Breast epithelium (tissue), 4 donors: Measurements from ENCODE around the gene MLLT10. TPM values are rescaled to one million over a fixed set of nuclear protein-coding genes. Genes with fewer than 3 reads are reported as not detected.

Experiments
- DNase-seq, 2 donors: peaks; one replicate each; pipeline ENCODE4 v3.0.0-alpha.2; 2019; ENCODE audit warnings: low spot score in 2 of 2
- H3K27ac ChIP-seq, 2 donors: fragments of 200-600 bp; sonication (generic) in 1 of 2; one replicate each; pipeline ENCODE4 v1.5.1; 2016 to 2019; ENCODE audit warnings: mild to moderate bottlenecking in 1 of 2
- H3K27me3 ChIP-seq, 2 donors: fragments of 200-600 bp; sonication (generic) in 1 of 2; one replicate each; pipeline versions ENCODE4 v1.5.1 to v1.6.0; 2017 to 2019; ENCODE audit warnings: control low read depth in 1 of 2, mild to moderate bottlenecking in 1 of 2
- H3K36me3 ChIP-seq: fragments of 200-600 bp; one replicate; pipeline ENCODE4 v1.5.1; 2019
- H3K4me1 ChIP-seq, 2 donors: fragments of 200-600 bp; sonication (generic); one replicate each; pipeline ENCODE4 v1.5.1; 2016 to 2019; ENCODE audit warnings: control low read depth in 1 of 2
- H3K4me3 ChIP-seq, 3 donors: fragments of 200-600 bp; sonication (generic); 1 replicate in 2 of 3; 2 replicates in 1 of 3; pipeline ENCODE4 v1.5.1; 2016 to 2019; ENCODE audit warnings: mild to moderate bottlenecking in 3 of 3, moderate library complexity in 2 of 3
- H3K9me3 ChIP-seq, 2 donors: fragments of 200-600 bp; sonication (generic) in 1 of 2; one replicate each; pipeline ENCODE4 v1.5.1; 2016 to 2019; ENCODE audit warnings: control low read depth in 1 of 2
- POLR2A ChIP-seq: fragments of 450-650 bp; IDR thresholded peaks from one replicate; pipeline ENCODE4 v1.6.1; 2016; ENCODE audit warnings: antibody characterized with exemption, mild to moderate bottlenecking, moderate library complexity
- POLR2AphosphoS5 ChIP-seq, 3 donors: sonication (generic); formaldehyde crosslinking; IDR thresholded peaks; one replicate each; pipeline ENCODE4 v1.6.1; 2017; ENCODE audit warnings: antibody characterized with exemption in 3 of 3
- intact Hi-C: fragments of 100-400 bp; cut with DNase I; formaldehyde crosslinking; loops from one replicate; pipeline ENCODE4 v1.15.1; 2023; ENCODE audit warnings: low total_unique reads
- total RNA-seq, 3 donors: library from RNA; depleted of rRNA; stranded (reverse); fragments of >200 nt; gene quantifications; one replicate each; pipeline ENCODE4 v1.1.0, GENCODE V29; 2016
- TF ChIP-seq, protein P1 (sequence below), 3 donors: fragments of 450-650 bp; IDR thresholded peaks; one replicate each; pipeline ENCODE4 v1.5.1; 2016 to 2017; ENCODE audit warnings: antibody characterized with exemption in 3 of 3, mild to moderate bottlenecking in 3 of 3, moderate library complexity in 3 of 3

The MLLT10 gene
- total RNA-seq, 3 donors from 2014 or later: 45.6 to 74.6 (median 58.0) TPM

GRCh38 chr10:21513405-21513788 lies 20.6 kb upstream of the MLLT10 start:
- Histone ChIP-seq H3K4me3 (no peak overlapping the region), H3K27me3 (peaks cover 0 to 8% of the 10 kb centered on the region in 2 donors), H3K27ac (no peak overlapping the region), H3K36me3 (no peaks in the 10 kb centered on the region), H3K4me1 (peaks cover 0 to 6% of the 10 kb centered on the region in 2 donors), H3K9me3 (no peaks in the 10 kb centered on the region)
- intact Hi-C loops: loop anchor here (10.0 kb wide), 1 partner anchor 1669 kb away; no protein-coding TSS in a partner anchor
- DNase-seq: no peak
- TF ChIP-seq, protein P1, sequence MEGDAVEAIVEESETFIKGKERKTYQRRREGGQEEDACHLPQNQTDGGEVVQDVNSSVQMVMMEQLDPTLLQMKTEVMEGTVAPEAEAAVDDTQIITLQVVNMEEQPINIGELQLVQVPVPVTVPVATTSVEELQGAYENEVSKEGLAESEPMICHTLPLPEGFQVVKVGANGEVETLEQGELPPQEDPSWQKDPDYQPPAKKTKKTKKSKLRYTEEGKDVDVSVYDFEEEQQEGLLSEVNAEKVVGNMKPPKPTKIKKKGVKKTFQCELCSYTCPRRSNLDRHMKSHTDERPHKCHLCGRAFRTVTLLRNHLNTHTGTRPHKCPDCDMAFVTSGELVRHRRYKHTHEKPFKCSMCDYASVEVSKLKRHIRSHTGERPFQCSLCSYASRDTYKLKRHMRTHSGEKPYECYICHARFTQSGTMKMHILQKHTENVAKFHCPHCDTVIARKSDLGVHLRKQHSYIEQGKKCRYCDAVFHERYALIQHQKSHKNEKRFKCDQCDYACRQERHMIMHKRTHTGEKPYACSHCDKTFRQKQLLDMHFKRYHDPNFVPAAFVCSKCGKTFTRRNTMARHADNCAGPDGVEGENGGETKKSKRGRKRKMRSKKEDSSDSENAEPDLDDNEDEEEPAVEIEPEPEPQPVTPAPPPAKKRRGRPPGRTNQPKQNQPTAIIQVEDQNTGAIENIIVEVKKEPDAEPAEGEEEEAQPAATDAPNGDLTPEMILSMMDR (IDR thresholded peaks at IDR 0.05): no peak
- TF ChIP-seq POLR2A (no peak), POLR2AphosphoS5 (IDR thresholded peaks at IDR 0.05) (no peak)

GRCh38 chr10:21514129-21514817 lies 19.8 kb upstream of the MLLT10 start:
- no peaks in the 10 kb centered on the region for H3K9me3 ChIP-seq
- TF ChIP-seq, protein P1 (IDR thresholded peaks at IDR 0.05): no peak
- H3K4me3 ChIP-seq: no peak overlapping the region
- H3K27ac ChIP-seq: no peak overlapping the region
- H3K4me1 ChIP-seq: peaks cover 0 to 6% of the 10 kb centered on the region in 2 donors
- peaks cover 0 to 15% of the 10 kb centered on the region in 2 donors for H3K27me3 ChIP-seq
- intact Hi-C loops: loop anchor here (10.0 kb wide), 1 partner anchor 1669 kb away; no protein-coding TSS in a partner anchor
- no peak for DNase-seq
- no peaks in the 10 kb centered on the region for H3K36me3 ChIP-seq

DNA sequence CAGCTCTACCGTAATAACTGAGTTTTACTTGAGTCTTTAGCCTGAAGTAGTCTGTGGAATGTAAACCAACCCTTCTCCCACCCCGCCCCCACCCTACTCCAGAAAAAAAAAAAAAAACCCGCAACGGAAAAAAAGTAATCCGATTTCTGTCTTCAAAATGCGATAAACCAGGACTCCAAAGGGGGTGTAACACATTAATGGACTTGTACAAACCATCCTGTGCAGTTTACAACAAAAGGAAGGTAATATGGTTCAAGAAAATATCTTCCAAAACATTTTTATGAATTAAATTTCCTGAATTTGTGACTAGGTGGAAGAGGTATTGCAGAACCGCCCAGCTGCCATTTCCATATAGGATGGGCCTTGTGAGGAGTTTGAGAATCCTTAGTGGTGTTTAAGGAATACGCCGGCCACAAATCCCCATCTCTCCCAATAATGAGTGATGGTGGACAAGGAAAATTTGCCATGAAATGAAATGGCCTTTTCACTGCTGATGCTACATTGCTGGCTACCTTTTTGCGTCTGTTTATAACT lies 19.1 kb upstream of the MLLT10 start:
- Histone ChIP-seq H3K4me3 (peak overlapping the region in 1 of 3 donors; percentile 66), H3K9me3 (no peaks in the 10 kb centered on the region), H3K36me3 (no peaks in the 10 kb centered on the region), H3K27ac (no peak overlapping the region), H3K27me3 (peaks cover 0 to 16% of the 10 kb centered on the region in 2 donors), H3K4me1 (peaks cover 0 to 6% of the 10 kb centered on the region in 2 donors)
- TF ChIP-seq, protein P1 (IDR thresholded peaks at IDR 0.05): no peak
- TF ChIP-seq POLR2AphosphoS5 (IDR thresholded peaks at IDR 0.05) (no peak), POLR2A (no peak)
- intact Hi-C loops: loop anchor here (10.0 kb wide), 1 partner anchor 1670 kb away; no protein-coding TSS in a partner anchor
- no peak for DNase-seq

DNA sequence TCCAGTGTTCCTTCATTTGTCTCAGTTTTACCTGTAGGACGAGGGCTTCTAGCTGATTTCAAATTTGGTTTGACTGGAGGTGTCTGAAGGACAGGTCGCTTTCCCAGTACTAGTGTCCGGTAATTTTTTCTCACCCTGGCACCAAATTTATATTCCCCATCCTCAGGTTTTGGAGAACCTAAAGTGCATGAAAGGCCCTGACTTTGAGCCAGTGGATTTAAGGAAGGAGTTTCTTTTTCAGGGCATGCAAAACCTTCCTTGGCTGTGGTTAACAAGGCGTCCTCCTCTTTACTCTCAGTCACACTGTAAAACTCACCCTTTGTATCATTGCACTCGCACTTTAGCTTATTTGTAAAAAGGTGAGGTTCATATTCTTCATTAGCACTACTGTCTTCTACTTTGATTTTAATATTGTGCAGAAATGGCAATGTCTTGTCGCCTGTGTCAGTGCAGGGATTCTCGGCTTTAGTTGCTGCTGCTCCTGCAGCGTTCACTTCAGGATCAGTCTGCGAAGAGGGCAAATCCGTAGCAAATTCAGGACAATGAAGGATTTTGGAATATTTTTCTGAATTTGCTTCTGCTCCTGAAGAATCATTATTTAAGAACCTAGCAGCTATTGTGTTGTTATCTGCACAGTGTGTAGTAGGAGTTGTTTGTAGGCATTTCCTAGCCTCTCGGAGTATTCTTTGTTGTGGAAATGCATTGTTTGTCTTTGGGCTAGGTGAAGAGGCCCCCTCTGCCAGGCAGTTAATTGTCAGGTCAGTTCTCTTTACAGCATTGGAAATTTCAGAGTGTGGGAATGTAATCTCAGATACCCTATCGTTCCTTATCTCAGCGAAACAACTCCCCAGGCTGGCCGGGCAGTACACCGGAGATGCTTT lies 18.4 kb upstream of the MLLT10 start:
- Histone ChIP-seq H3K36me3 (no peaks in the 10 kb centered on the region), H3K9me3 (no peaks in the 10 kb centered on the region), H3K4me3 (peak overlapping the region; percentile 54 to 76 (median 66)), H3K27ac (peak overlapping the region in 1 of 2 donors; percentile 81), H3K27me3 (peaks cover 0 to 16% of the 10 kb centered on the region in 2 donors), H3K4me1 (peaks cover 0 to 6% of the 10 kb centered on the region in 2 donors)
- TF ChIP-seq, protein P1 (IDR thresholded peaks at IDR 0.05): no peak
- no peak for DNase-seq
- intact Hi-C loops: loop anchor here (10.0 kb wide), 1 partner anchor 1671 kb away; no protein-coding TSS in a partner anchor
